Adrenal gland (tissue), 5 donors: Measurements from ENCODE around the gene UQCC3.

ENCODE experiments used
- CTCF ChIP-seq, 6 experiments: fragments of 450-650 bp in 4 of 6; fragments of 200-600 bp in 2 of 6; sonication (generic) in 1 of 6; IDR thresholded peaks; 1 replicate in 5 of 6; 2 replicates in 1 of 6; pipeline versions ENCODE4 v1.5.1 to v1.8.0; 2016 to 2021; ENCODE audit warnings: antibody characterized with exemption in 6 of 6, mild to moderate bottlenecking in 2 of 6, moderate library complexity in 1 of 6
- POLR2A ChIP-seq, 2 donors: fragments of 450-650 bp; IDR thresholded peaks; one replicate each; pipeline ENCODE4 v1.6.1; 2017; ENCODE audit warnings: antibody characterized with exemption in 2 of 2, mild to moderate bottlenecking in 2 of 2, moderate library complexity in 1 of 2
- donor health status: DM: no; HTN: no; CAD: no.

- no peak for TF ChIP-seq POLR2A (IDR thresholded peaks at IDR 0.05)
- no peak for TF ChIP-seq CTCF (IDR thresholded peaks at IDR 0.05)
Observed at GRCh38 chr11:62667460-62667859, 4.0 kb upstream of the UQCC3 start.
